GM18499 (cell line): ENCODE results near the gene ABTB2.

Experiments
- ATAC-seq: cut with Tn5 transposase; IDR thresholded peaks from one replicate; pipeline ENCODE4 v1.9.1; 2021; ENCODE audit warnings: moderate number of reproducible peaks; ENCODE audit not compliant: insufficient read depth, unreplicated experiment

Gene ABTB2

GRCh38 chr11:34300026-34300925 lies 57.5 kb downstream of the ABTB2 start:
- ATAC-seq: no peak

- ATAC-seq: no peak
Observed at GRCh38 chr11:34299284-34299972, 58.4 kb downstream of the ABTB2 start.

- no peak for ATAC-seq
Observed at GRCh38 chr11:34298871-34299270, 58.9 kb downstream of the ABTB2 start.

- no peak for ATAC-seq
Observed at GRCh38 chr11:34296412-34296811, 61.4 kb downstream of the ABTB2 start.

- no peak for ATAC-seq
Observed at GRCh38 chr11:34292546-34292945, 65.3 kb downstream of the ABTB2 start.

- no peak for ATAC-seq
Observed at GRCh38 chr11:34292111-34292510, 65.7 kb downstream of the ABTB2 start.

GRCh38 chr11:34290926-34291325 lies 66.9 kb downstream of the ABTB2 start:
- no peak for ATAC-seq

GRCh38 chr11:34288492-34288891 lies 69.3 kb downstream of the ABTB2 start:
- no peak for ATAC-seq

- ATAC-seq: no peak
Observed at GRCh38 chr11:34284811-34285481, 72.9 kb downstream of the ABTB2 start.

- no peak for ATAC-seq
Observed at GRCh38 chr11:34284156-34284555, 73.7 kb downstream of the ABTB2 start.

- ATAC-seq: no peak
Observed at GRCh38 chr11:34280945-34281872, 76.6 kb downstream of the ABTB2 start.

GRCh38 chr11:34278693-34279297 lies 79.0 kb downstream of the ABTB2 start:
- no peak for ATAC-seq

GRCh38 chr11:34278175-34278574 lies 79.6 kb downstream of the ABTB2 start:
- no peak for ATAC-seq

GRCh38 chr11:34277171-34277570 lies 80.6 kb downstream of the ABTB2 start:
- no peak for ATAC-seq

GRCh38 chr11:34276352-34276864 lies 81.4 kb downstream of the ABTB2 start:
- no peak for ATAC-seq

- ATAC-seq: no peak
Observed at GRCh38 chr11:34275486-34275885, 82.3 kb downstream of the ABTB2 start.

- ATAC-seq: no peak
Observed at GRCh38 chr11:34274712-34275398, 83.0 kb downstream of the ABTB2 start.

- ATAC-seq: no peak
Observed at GRCh38 chr11:34273099-34273498, 84.7 kb downstream of the ABTB2 start.

- no peak for ATAC-seq
Observed at GRCh38 chr11:34271727-34272126, 86.1 kb downstream of the ABTB2 start.
